Measurements from ENCODE around the gene TUBB.
A peak's percentile ranks its signal among the peaks of the same experiment; 100 is the strongest.
"Not testable (repeated sequence)": the region's sequence is repeated elsewhere in the genome, so short reads cannot be mapped to it uniquely, and the experiment has no call there.

TUBB gene

GRCh38 chr6:30719356-30719755 is 796 bp upstream of the TUBB start:
- DNase-seq (ENCODE audit: low read depth): peak; percentile 25

- DNase-seq (ENCODE audit: low read depth): peak; percentile 38
Observed at GRCh38 chr6:30720738-30721197, 616 bp downstream of the TUBB start.

- peak; percentile 89 for DNase-seq (ENCODE audit: low read depth)
Observed at GRCh38 chr6:30721198-30722024, 1.3 kb downstream of the TUBB start.

- DNase-seq (ENCODE audit: low read depth): peak; percentile 71
Observed at GRCh38 chr6:30722025-30722279, 1.8 kb downstream of the TUBB start.

GRCh38 chr6:30722280-30723112 is 2.3 kb downstream of the TUBB start:
- peak; percentile 59 for DNase-seq (ENCODE audit: low read depth)

- not testable (repeated sequence) for DNase-seq (ENCODE audit: low read depth)
Observed at GRCh38 chr6:30723159-30723842, 3.1 kb downstream of the TUBB start.

- not testable (repeated sequence) for DNase-seq (ENCODE audit: low read depth)
Observed at GRCh38 chr6:30723843-30724741, 3.9 kb downstream of the TUBB start.

GRCh38 chr6:30724906-30725667 is 4.9 kb downstream of the TUBB start:
- no peak for DNase-seq (ENCODE audit: low read depth)

GRCh38 chr6:30725713-30726505 is 5.8 kb downstream of the TUBB start:
- DNase-seq (ENCODE audit: low read depth): peak; percentile 50

- no peak for DNase-seq (ENCODE audit: low read depth)
Observed at GRCh38 chr6:30726506-30727413, 6.6 kb downstream of the TUBB start.

- peak; percentile 72 for DNase-seq (ENCODE audit: low read depth)
Observed at GRCh38 chr6:30727920-30728553, 7.9 kb downstream of the TUBB start.

- DNase-seq (ENCODE audit: low read depth): peak; percentile 68
Observed at GRCh38 chr6:30730601-30731435, 10.7 kb downstream of the TUBB start.

GRCh38 chr6:30732237-30732943 is 12.2 kb downstream of the TUBB start:
- DNase-seq (ENCODE audit: low read depth): no peak

- no peak for DNase-seq (ENCODE audit: low read depth)
Observed at GRCh38 chr6:30735668-30736314, 15.6 kb downstream of the TUBB start.

- no peak for DNase-seq (ENCODE audit: low read depth)
Observed at GRCh38 chr6:30738532-30738931, 18.4 kb downstream of the TUBB start.

- no peak for DNase-seq (ENCODE audit: low read depth)
Observed at GRCh38 chr6:30740540-30740870, 20.4 kb downstream of the TUBB start.
